T-helper 2 cell (primary cell): ENCODE measurements around the gene ZBTB37.
"Not testable (repeated sequence)": the region's sequence is repeated elsewhere in the genome, so short reads cannot be mapped to it uniquely, and the experiment has no call there.

Experiments used
- DNase-seq, 5 experiments: peaks; one replicate each; pipeline versions ENCODE4 v3.0.0 to v3.0.0-alpha.2; 2012 to 2022

Gene ZBTB37

GRCh38 chr1:173865468-173866164, 2.6 kb upstream of the ZBTB37 start:
- DNase-seq, result peak in 1 of 5 experiments; percentile 36

DNA sequence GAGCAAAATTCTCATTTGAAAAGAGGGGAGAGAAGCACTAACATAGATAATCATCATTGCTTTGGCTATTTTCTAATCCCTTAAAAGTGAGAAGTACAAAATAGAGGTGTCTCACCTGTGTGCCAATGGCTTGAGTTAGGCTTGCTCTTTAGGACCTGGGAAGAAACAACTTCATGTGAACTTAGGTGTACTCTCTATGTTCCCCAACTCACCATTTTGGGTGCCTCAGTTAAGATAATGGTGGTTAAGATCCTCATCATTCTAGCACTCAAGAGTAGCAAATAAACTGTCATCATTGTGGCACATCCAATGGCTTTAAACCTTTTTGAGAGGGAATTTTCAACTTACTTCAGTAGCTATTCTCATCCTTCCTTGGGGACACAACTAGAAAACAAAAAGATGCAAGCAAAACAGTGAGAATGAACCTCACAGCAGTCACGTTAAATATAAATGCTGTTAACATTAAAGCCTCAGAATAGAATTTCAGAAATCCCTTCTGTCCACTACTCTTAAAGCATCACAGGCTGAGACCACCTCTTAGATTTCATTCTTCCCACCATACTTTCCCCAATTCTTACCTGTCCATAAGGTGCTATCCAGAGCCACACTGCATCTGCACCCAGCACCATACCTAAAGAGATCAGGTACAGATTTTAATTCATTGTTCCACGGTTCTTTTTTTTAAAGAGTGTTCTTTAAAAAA, 1.6 kb upstream of the ZBTB37 start:
- DNase-seq, result peak in 1 of 5 experiments; percentile 33

- DNase-seq, result peak in 2 of 5 experiments; percentile 8 to 18
Measured at GRCh38 chr1:173867141-173867752, 933 bp upstream of the ZBTB37 start.

DNA sequence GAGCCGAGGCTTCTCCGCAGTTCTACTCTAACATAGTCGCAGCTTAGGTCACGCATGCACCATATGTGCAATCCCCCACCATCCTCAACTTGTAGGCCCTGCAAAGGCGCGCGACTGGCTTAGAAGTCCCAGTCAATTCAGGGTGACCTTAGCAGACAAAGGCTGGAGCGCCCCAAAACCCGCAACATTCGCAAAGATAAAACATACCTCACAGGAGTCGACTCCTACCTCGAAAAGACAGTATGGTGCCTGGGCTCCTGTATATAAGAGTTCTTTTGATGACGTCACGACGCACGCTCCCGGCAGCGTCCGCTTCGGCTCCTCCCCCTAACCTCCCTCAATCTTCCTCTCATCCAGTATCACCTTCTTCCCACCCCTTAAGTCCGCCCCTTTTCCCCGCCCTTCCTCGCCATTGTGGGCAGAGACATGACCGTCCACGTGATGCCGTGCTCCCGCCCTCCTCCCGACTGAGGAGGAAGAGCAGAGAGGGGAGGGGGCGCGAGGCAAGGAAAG, 371 bp upstream of the ZBTB37 start, which contains the start of gene GAS5:
TSS of gene GAS5 (minus strand) at position 237 of the 513 bp plus-strand sequence.
- DNase-seq, result peak; percentile 94 to 100 (median 99)

- no peak for DNase-seq
Measured at GRCh38 chr1:173869021-173869359, 810 bp downstream of the ZBTB37 start.

DNA sequence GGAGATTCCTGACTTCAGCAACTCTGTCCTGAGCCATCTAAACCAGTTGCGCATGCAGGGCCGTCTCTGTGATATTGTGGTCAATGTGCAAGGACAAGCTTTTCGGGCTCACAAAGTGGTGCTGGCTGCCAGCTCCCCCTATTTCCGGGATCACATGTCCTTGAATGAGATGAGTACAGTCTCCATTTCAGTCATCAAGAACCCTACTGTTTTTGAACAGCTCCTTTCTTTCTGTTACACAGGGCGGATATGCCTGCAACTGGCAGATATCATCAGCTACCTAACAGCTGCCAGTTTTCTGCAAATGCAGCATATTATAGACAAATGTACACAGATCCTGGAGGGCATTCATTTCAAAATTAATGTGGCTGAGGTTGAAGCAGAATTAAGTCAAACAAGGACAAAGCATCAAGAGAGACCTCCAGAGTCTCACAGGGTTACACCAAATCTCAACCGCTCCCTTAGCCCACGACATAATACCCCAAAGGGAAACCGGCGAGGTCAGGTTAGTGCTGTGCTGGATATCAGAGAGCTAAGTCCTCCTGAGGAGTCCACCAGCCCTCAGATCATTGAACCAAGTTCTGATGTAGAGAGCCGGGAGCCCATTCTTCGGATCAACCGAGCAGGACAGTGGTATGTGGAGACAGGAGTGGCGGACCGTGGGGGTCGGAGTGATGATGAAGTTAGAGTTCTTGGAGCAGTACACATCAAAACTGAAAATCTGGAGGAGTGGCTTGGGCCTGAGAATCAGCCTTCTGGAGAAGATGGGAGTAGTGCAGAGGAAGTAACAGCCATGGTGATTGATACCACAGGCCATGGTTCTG, 2.3 kb downstream of the ZBTB37 start:
- peak in 3 of 5 experiments; percentile 12 to 95 (median 18) for DNase-seq

DNA sequence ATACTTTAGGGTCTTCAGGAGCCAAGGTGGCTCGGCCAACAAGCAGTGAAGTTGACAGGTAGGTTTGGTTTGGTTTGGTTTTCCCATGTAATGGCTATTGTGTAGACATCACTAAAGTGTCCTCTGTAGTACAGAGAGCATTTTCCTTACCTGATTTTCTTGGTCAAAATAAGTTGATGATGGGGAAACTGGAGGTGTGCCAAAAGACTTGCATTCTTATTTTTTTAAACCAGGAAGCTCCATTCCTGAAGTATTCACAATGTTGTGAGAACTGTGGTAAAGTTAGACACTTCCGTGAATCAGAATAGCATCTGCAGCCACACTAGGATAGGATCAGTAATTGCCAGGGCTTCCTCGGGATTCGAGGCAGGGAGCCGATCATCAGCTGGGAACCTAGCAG, 2.9 kb downstream of the ZBTB37 start:
- no peak for DNase-seq

GRCh38 chr1:173871500-173871899, 3.3 kb downstream of the ZBTB37 start:
- no peak for DNase-seq

- no peak for DNase-seq
Measured at GRCh38 chr1:173876732-173877131, 8.6 kb downstream of the ZBTB37 start.

DNA sequence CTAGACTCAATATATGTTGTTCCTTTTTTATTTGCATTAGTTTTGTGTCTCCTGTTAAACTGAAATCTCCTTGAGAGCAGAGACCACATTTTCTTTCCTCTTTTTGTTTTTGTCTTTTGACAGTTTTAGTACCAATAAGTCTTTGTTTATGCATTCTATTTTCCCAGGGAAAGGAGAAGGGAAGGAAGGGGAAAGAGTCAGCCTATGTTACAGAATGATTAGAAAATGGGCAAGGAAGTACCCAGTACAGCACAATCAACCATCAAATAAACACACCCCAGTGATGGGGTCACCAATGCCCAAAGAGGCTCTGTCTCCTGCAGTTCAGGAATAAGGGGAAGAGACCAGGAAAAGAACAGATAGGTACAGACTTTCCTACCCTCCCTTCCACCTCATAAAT, 10.1 kb downstream of the ZBTB37 start:
- no peak for DNase-seq

DNA sequence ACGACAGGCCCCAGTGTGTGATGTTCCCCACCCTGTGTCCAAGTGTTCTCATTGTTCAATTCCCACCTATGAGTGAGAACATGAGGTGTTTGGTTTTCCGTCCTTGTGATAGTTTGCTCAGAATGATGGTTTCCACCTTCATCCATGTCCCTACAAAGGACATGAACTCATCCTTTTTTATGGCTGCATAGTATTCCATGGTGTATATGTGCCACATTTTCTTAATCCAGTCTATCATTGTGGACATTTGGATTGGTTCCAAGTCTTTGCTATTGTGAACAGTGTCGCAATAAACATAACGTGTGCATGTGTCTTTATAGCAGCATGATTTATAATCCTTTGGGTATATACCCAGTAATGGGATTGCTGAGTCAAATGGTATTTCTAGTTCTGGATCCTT, 12.9 kb downstream of the ZBTB37 start:
- not testable (repeated sequence) for DNase-seq

GRCh38 chr1:173884701-173885100, 16.5 kb downstream of the ZBTB37 start:
- no peak for DNase-seq

- DNase-seq, result no peak
Measured at GRCh38 chr1:173886746-173887611, 18.8 kb downstream of the ZBTB37 start.

- DNase-seq, result peak in 1 of 5 experiments; percentile 41
Measured at GRCh38 chr1:173887627-173888026, 19.4 kb downstream of the ZBTB37 start.

- DNase-seq, result no peak
Measured at GRCh38 chr1:173888749-173889148, 20.6 kb downstream of the ZBTB37 start.

DNA sequence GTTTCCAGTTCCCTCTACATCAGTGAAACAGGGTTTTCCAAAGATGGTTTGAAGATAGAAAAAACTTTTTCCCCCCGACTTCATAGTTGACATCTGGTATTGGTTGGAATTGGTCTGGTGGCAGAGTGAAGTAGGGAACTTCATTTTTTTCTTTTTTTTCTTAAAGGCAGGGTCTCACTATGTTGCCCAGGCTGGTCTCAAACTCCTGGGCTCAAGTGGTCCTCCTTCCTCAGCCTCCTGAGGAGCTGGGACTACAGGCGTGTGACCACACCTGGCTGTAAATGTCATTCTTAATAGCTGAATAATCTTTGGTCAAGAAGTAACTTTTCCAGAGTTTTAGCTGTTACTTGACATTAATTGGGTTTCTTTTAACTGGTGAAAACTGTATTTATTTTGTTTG, 21.7 kb downstream of the ZBTB37 start:
- DNase-seq, result no peak

- DNase-seq, result no peak
Measured at GRCh38 chr1:173893611-173894010, 25.4 kb downstream of the ZBTB37 start.

GRCh38 chr1:173894189-173894588, 26.0 kb downstream of the ZBTB37 start:
- DNase-seq, result no peak

DNA sequence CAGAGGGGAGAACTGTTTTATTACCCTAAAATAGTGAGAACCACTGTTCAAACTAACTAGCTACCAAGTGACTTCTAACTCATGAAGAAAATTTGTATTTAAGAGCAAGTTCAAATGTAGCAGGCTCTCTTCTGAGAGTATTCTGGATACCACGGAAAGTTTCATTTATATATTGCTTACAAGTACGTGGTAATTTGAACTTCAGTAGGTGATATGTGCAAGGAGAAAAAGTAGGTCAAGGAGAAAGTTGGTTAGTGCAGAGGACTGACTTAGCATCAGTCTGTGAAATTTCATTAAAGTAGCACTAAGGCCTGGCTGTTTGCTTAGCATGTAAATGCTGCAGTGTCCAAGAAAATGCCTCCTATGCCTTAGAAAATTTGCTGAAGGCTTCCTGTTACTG, 32.2 kb downstream of the ZBTB37 start:
- DNase-seq, result peak in 1 of 5 experiments; percentile 12

- no peak for DNase-seq
Measured at GRCh38 chr1:173900992-173901391, 32.8 kb downstream of the ZBTB37 start.

- no peak for DNase-seq
Measured at GRCh38 chr1:173903827-173904531, 35.8 kb downstream of the ZBTB37 start.
